C4-2B (cell line): ENCODE data around the gene NATD1.

Experiments
- ZFX ChIP-seq: fragments of 450-650 bp; IDR thresholded peaks from 2 replicates; pipeline ENCODE4 v1.6.1; 2017
- TF ChIP-seq, protein P1 (sequence below): fragments of 450-650 bp; conservative IDR thresholded peaks from 2 replicates; pipeline ENCODE4 v1.5.1; 2017; ENCODE audit warnings: mild to moderate bottlenecking

DNA sequence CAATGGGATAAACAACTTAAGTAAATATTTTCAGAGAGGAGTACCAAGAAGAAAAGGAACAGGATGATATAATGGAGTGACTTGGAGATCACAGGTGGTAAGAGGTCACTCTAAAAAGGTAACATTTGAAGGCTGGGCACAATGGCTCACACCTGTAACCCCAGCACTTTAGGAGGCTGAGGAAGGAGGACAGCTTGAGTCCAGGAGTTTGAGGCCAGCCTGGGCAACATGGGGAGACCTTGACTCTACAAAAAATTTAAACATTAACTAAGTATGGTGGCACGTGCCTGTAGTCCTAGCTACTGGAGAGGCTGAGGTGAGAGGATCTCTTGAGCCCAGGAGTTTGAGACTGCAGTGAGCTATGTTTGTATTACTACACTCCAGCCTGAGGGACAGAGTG, 35.9 kb downstream of the NATD1 start:
- TF ChIP-seq, protein P1, sequence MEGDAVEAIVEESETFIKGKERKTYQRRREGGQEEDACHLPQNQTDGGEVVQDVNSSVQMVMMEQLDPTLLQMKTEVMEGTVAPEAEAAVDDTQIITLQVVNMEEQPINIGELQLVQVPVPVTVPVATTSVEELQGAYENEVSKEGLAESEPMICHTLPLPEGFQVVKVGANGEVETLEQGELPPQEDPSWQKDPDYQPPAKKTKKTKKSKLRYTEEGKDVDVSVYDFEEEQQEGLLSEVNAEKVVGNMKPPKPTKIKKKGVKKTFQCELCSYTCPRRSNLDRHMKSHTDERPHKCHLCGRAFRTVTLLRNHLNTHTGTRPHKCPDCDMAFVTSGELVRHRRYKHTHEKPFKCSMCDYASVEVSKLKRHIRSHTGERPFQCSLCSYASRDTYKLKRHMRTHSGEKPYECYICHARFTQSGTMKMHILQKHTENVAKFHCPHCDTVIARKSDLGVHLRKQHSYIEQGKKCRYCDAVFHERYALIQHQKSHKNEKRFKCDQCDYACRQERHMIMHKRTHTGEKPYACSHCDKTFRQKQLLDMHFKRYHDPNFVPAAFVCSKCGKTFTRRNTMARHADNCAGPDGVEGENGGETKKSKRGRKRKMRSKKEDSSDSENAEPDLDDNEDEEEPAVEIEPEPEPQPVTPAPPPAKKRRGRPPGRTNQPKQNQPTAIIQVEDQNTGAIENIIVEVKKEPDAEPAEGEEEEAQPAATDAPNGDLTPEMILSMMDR = no peak
- TF ChIP-seq ZFX = no peak
